Kidney (tissue), 14 donors: ENCODE measurements around the gene SCLY. TPM values are rescaled to one million over a fixed set of nuclear protein-coding genes. Genes with fewer than 3 reads are reported as not detected.
A peak's percentile ranks its signal among the peaks of the same experiment; 100 is the strongest.

Experiments
- DNase-seq, 5 donors: peaks; one replicate each; pipeline ENCODE4 v3.0.0-alpha.2; 2013 to 2020
- FAIRE-seq: peaks from 2 replicates; lab custom pipeline; 2012; peaks lifted over from hg19 to GRCh38; lab: Jason Lieb, UNC
- H3K27ac ChIP-seq, 2 donors: one replicate each; pipeline ENCODE4 v1.7.0; 2013; ENCODE audit warnings: low read depth in 2 of 2, low read length in 2 of 2, inconsistent platforms in 1 of 2
- H3K27me3 ChIP-seq: one replicate; pipeline ENCODE4 v1.7.1; 2013; ENCODE audit warnings: low read length, inconsistent platforms; ENCODE audit not compliant: control insufficient read depth, insufficient read depth
- H3K36me3 ChIP-seq, 3 donors: one replicate each; pipeline versions ENCODE4 v1.7.0 to v1.7.1; 2013; ENCODE audit warnings: low read length in 3 of 3, control low read depth in 1 of 3, inconsistent platforms in 1 of 3; ENCODE audit not compliant: insufficient read depth in 3 of 3, control insufficient read depth in 2 of 3
- H3K4me1 ChIP-seq, 3 donors: one replicate each; pipeline versions ENCODE4 v1.7.0 to v1.7.1; 2013; ENCODE audit warnings: low read length in 3 of 3, inconsistent platforms in 1 of 3, low read depth in 1 of 3; ENCODE audit not compliant: control insufficient read depth in 2 of 3, insufficient read depth in 2 of 3
- H3K4me3 ChIP-seq, 3 donors: one replicate each; pipeline versions ENCODE4 v1.7.0 to v1.8.1; 2013; ENCODE audit warnings: low read length in 3 of 3, control low read depth in 1 of 3, inconsistent platforms in 1 of 3
- H3K9ac ChIP-seq, 3 donors: one replicate each; pipeline versions ENCODE4 v1.7.0 to v1.7.1; 2013; ENCODE audit warnings: low read length in 3 of 3, control low read depth in 1 of 3, inconsistent platforms in 1 of 3
- H3K9me3 ChIP-seq, 3 donors: one replicate each; pipeline versions ENCODE4 v1.7.0 to v1.7.1; 2013; ENCODE audit warnings: low read length in 3 of 3, control low read depth in 1 of 3, inconsistent platforms in 1 of 3; ENCODE audit not compliant: control insufficient read depth in 2 of 3, insufficient read depth in 1 of 3
- CTCF ChIP-seq: IDR thresholded peaks from 3 replicates; pipeline ENCODE4 v1.5.1; 2012; ENCODE audit warnings: mild to moderate bottlenecking, moderate library complexity, borderline replicate concordance; ENCODE audit not compliant: insufficient read depth; ENCODE audit errors: extremely low read depth
- intact Hi-C: fragments of 100-400 bp; cut with DNase I; formaldehyde crosslinking; loops from one replicate; pipeline ENCODE4 v1.11.1; 2022
- polyA plus RNA-seq: library from polyadenylated mRNA; stranded (reverse); fragments of 350-450 nt; fragmentation: Illumina TruSeq; extraction: RNeasy Lipid Tissue Mini Kit (QIAGEN cat#74804); gene quantifications from one replicate; pipeline ENCODE4 v1.2.3, GENCODE V29; 2014; ENCODE audit warnings: low read depth, low replicate concordance; ENCODE audit not compliant: insufficient read depth
- total RNA-seq: library from RNA; stranded (reverse); fragmentation: NEBNext Ultra II Directional; extraction: Animal tissue kit (Norgen Biotek cat#: 25700); gene quantifications from one replicate; pipeline ENCODE4 v1.2.1, GENCODE V29; 2021
- donor health status: control.
- donor health status: control.
- donor health status: control.
- donor health status: control.
- donor health status: control.
- donor health status: DM: yes; HTN: yes; CAD: no.
- donor health status: Normal renal cell carcinoma (clear cell type).

SCLY gene
- total and polyA plus RNA-seq, 2 donors from 2014 or later, result 18.3 to 21.9 TPM

GRCh38 chr2:238092486-238093035 lies 31.8 kb downstream of the SCLY start:
- no peak overlapping the region for H3K4me3 ChIP-seq
- intact Hi-C loops, result no loop called here
- no peaks in the 10 kb centered on the region for H3K4me1 ChIP-seq
- FAIRE-seq, result no peak
- no peak for TF ChIP-seq CTCF
- DNase-seq, result no peak
- H3K36me3 ChIP-seq, result peaks cover 0 to 3% (median 2%) of the 10 kb centered on the region in 3 donors
- H3K9me3 ChIP-seq, result no peaks in the 10 kb centered on the region
- H3K27ac ChIP-seq, result no peak overlapping the region
- H3K27me3 ChIP-seq, result no peaks in the 10 kb centered on the region
- no peak overlapping the region for H3K9ac ChIP-seq

GRCh38 chr2:238093181-238094140 lies 32.7 kb downstream of the SCLY start:
- FAIRE-seq (no peak), DNase-seq (peak in 1 of 5 donors; percentile 65)
- peaks cover 0 to 3% (median 2%) of the 10 kb centered on the region in 3 donors for H3K36me3 ChIP-seq
- H3K27me3 ChIP-seq, result no peaks in the 10 kb centered on the region
- no peaks in the 10 kb centered on the region for H3K4me1 ChIP-seq
- no peak overlapping the region for H3K4me3 ChIP-seq
- TF ChIP-seq CTCF, result no peak
- H3K9me3 ChIP-seq, result no peaks in the 10 kb centered on the region
- no peak overlapping the region for H3K27ac ChIP-seq
- intact Hi-C loops, result no loop called here
- H3K9ac ChIP-seq, result no peak overlapping the region

GRCh38 chr2:238094438-238095022 lies 33.7 kb downstream of the SCLY start:
- Histone ChIP-seq H3K9me3 (no peaks in the 10 kb centered on the region), H3K4me3 (no peak overlapping the region), H3K36me3 (peaks cover 0 to 3% (median 2%) of the 10 kb centered on the region in 3 donors), H3K27ac (no peak overlapping the region), H3K9ac (no peak overlapping the region), H3K27me3 (no peaks in the 10 kb centered on the region), H3K4me1 (no peaks in the 10 kb centered on the region)
- FAIRE-seq, result no peak
- no peak for TF ChIP-seq CTCF
- DNase-seq, result peak in 1 of 5 donors; percentile 57
- intact Hi-C loops, result no loop called here
